ENCODE measurements around the gene CYP2A7.
"Not testable (repeated sequence)": the region's sequence is repeated elsewhere in the genome, so short reads cannot be mapped to it uniquely, and the experiment has no call there.

Gene CYP2A7

GRCh38 chr19:40882062-40882461 is at the start of gene CYP2A7:
CYP2A7 (minus strand) TSS chr19:40882231; CDS start chr19:40882210, 21 bp downstream.
- not testable (repeated sequence) for FAIRE-seq

- not testable (repeated sequence) for FAIRE-seq
These were observed 48.8 kb upstream of the CYP2A7 start for GRCh38 chr19:40930799-40931198.

GRCh38 chr19:40929942-40930341 is 47.9 kb upstream of the CYP2A7 start:
- FAIRE-seq, result not testable (repeated sequence)

GRCh38 chr19:40928850-40929249 is 46.8 kb upstream of the CYP2A7 start:
- no peak for FAIRE-seq

- FAIRE-seq, result no peak
These were observed 45.5 kb upstream of the CYP2A7 start for GRCh38 chr19:40927567-40927966.

GRCh38 chr19:40926276-40926675 is 44.2 kb upstream of the CYP2A7 start:
- FAIRE-seq, result not testable (repeated sequence)

- no peak for FAIRE-seq
These were observed 41.9 kb upstream of the CYP2A7 start for GRCh38 chr19:40923934-40924391.

- not testable (repeated sequence) for FAIRE-seq
These were observed 40.5 kb upstream of the CYP2A7 start for GRCh38 chr19:40922237-40923160.

- no peak for FAIRE-seq
These were observed 39.2 kb upstream of the CYP2A7 start for GRCh38 chr19:40921005-40921897.

GRCh38 chr19:40920300-40921004 is 38.4 kb upstream of the CYP2A7 start:
- FAIRE-seq, result no peak

- FAIRE-seq, result not testable (repeated sequence)
These were observed 37.7 kb upstream of the CYP2A7 start for GRCh38 chr19:40919530-40920299.

GRCh38 chr19:40918303-40918702 is 36.3 kb upstream of the CYP2A7 start:
- FAIRE-seq, result not testable (repeated sequence)

GRCh38 chr19:40908976-40909375 is 26.9 kb upstream of the CYP2A7 start:
- FAIRE-seq, result no peak

- FAIRE-seq, result no peak
These were observed 26.1 kb upstream of the CYP2A7 start for GRCh38 chr19:40907968-40908735.

- no peak for FAIRE-seq
These were observed 24.5 kb upstream of the CYP2A7 start for GRCh38 chr19:40906512-40906911.

- FAIRE-seq, result not testable (repeated sequence)
These were observed 22.7 kb upstream of the CYP2A7 start for GRCh38 chr19:40904673-40905156.

GRCh38 chr19:40901975-40902750 is 20.1 kb upstream of the CYP2A7 start:
- FAIRE-seq, result not testable (repeated sequence)

GRCh38 chr19:40900521-40900920 is 18.5 kb upstream of the CYP2A7 start:
- not testable (repeated sequence) for FAIRE-seq

- FAIRE-seq, result not testable (repeated sequence)
These were observed 17.9 kb upstream of the CYP2A7 start for GRCh38 chr19:40899964-40900363.
